Measurements from ENCODE around the gene C4orf46.
A peak's percentile ranks its signal among the peaks of the same experiment; 100 is the strongest.

C4orf46 gene

DNA sequence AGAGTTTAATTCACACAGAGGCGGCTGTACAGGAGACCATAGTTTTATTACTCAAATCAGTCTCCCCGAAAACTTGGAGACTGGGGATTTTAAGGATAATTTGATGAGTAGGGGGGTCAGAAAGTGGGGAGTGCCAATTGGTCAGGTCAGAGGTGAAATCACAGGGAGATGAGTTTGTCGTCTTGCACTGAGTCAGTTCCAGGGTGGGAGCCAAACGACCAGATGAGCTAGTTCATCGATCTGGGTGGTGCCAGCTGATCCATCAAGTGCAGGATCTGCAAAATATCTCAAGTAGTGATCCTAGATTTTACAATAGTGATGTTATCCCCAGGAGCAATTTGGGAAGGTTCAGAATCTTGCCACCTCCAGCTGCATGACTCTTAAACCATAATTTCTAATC lies 4.4 kb upstream of the C4orf46 start:
- Histone ChIP-seq H3K27me3 (ENCODE audit: insufficient read depth, low read length, poor library complexity, severe bottlenecking) (no peaks in the 10 kb centered on the region), H4K20me1 (ENCODE audit: insufficient read depth, low read length, poor library complexity, severe bottlenecking) (no peaks in the 10 kb centered on the region), H3K79me2 (ENCODE audit: insufficient read depth, low read length) (peaks cover 6% of the 10 kb centered on the region), H3K36me3 (ENCODE audit: insufficient read depth, low read length) (no peaks in the 10 kb centered on the region), H3K4me2 (ENCODE audit: low read depth, low read length, poor library complexity, severe bottlenecking) (no peak overlapping the region), H2AFZ (ENCODE audit: low read length) (no peak overlapping the region), H3K9me2 (replicated peaks; ENCODE audit: low read depth, low read length) (no peaks in the 10 kb centered on the region), H3K4me1 (ENCODE audit: insufficient read depth, low read length, poor library complexity, severe bottlenecking) (peaks cover 10% of the 10 kb centered on the region), H3K4me3 (ENCODE audit: low read length, poor library complexity, severe bottlenecking) (no peak overlapping the region), H3K9me3 (ENCODE audit: insufficient read depth, low read depth, low read length) (no peaks in the 10 kb centered on the region), H3F3A (ENCODE audit: low read depth) (no peaks in the 10 kb centered on the region), H3K9ac (ENCODE audit: low read depth, low read length, poor library complexity, severe bottlenecking) (no peak overlapping the region)
- TF ChIP-seq CTCF (conservative IDR thresholded peaks at IDR 0.05; ENCODE audit: low read length), result no peak
- no peak for TF ChIP-seq EZH2phosphoT487 (IDR thresholded peaks at IDR 0.05; ENCODE audit: borderline replicate concordance)

DNA sequence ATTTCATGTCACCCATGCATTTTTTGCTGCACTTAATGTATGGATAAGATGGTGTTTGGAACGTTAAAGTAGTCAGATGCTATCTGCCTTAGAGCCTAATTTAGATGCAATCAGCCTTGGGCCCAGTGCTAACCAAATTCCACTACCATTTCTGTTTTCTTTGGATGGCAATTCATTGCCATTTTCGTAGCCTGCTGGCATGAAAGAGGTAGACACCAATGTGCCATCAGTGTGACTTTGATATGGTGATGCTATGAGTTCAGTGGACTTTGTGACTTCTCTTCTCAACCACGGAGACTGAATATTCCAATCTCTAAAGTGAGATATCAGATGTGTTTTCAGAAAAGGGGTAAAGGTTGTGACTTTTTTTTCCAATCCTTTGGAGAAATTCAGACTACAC lies 1.9 kb upstream of the C4orf46 start:
- Histone ChIP-seq H3K79me2 (ENCODE audit: insufficient read depth, low read length) (peaks cover 30% of the 10 kb centered on the region), H3K9me3 (ENCODE audit: insufficient read depth, low read depth, low read length) (no peaks in the 10 kb centered on the region), H3K4me2 (ENCODE audit: low read depth, low read length, poor library complexity, severe bottlenecking) (peak overlapping the region; percentile 92), H3K9ac (ENCODE audit: low read depth, low read length, poor library complexity, severe bottlenecking) (no peak overlapping the region), H3F3A (ENCODE audit: low read depth) (no peaks in the 10 kb centered on the region; the same call in 1 of the 2 replicates), H3K4me1 (ENCODE audit: insufficient read depth, low read length, poor library complexity, severe bottlenecking) (peaks cover 23% of the 10 kb centered on the region), H4K20me1 (ENCODE audit: insufficient read depth, low read length, poor library complexity, severe bottlenecking) (peaks cover 20% of the 10 kb centered on the region), H3K4me3 (ENCODE audit: low read length, poor library complexity, severe bottlenecking) (no peak overlapping the region), H3K27me3 (ENCODE audit: insufficient read depth, low read length, poor library complexity, severe bottlenecking) (no peaks in the 10 kb centered on the region), H3K36me3 (ENCODE audit: insufficient read depth, low read length) (no peaks in the 10 kb centered on the region), H3K9me2 (replicated peaks; ENCODE audit: low read depth, low read length) (no peaks in the 10 kb centered on the region), H2AFZ (ENCODE audit: low read length) (no peak overlapping the region)
- TF ChIP-seq CTCF (conservative IDR thresholded peaks at IDR 0.05; ENCODE audit: low read length) (no peak), EZH2phosphoT487 (IDR thresholded peaks at IDR 0.05; ENCODE audit: borderline replicate concordance) (no peak)

DNA sequence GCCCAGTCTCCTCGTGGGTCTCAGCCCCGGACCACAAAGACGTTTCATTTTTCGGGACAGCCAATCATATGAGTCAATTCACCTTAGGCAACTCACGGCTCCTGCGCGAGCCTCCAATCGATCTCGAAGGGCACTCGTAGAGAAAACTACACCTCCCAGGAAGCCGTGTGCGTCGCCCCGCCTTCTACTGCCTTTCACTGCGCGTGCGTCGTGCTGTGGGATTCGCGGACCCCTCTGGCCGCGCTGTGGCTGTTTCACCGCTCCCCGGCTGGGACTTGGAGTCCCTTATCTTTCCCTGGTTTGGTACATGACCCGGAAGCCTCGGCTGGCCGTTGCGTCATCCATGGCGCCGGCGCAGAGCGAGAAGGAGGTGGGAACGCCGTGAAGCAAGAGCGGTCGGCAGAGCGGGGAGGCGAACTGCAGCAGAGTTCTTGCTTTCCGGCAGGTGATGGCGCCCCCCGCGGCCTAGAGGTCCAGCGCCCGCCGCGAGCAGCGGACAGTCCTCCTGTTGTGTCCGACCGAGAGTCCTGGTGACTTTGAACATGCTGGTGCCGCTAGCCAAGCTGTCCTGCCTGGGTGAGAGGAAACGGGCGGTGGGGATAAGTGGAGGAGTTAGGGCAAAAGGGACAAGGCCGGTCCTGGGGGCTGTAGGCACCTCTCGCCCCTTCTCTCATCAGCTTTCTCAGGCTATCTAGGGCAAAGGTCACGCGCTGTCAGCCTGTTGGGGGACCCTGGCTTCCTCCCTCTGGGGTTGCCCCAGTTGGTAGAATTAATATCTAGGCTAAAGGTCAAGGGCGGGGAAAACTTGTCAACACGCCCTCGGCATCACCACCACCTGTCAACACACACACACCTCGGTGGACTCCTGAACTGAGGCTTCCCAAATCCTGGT lies 474 bp upstream of the C4orf46 start, which contains the start of gene ETFDH:
Gene ETFDH, plus strand, starts transcription at position 382 of the 892 bp plus-strand sequence. Its CDS starts 161 bp downstream, at position 543.
- Histone ChIP-seq H3K9me3 (ENCODE audit: insufficient read depth, low read depth, low read length) (no peaks in the 10 kb centered on the region), H3F3A (ENCODE audit: low read depth) (no peaks in the 10 kb centered on the region; the same call in 1 of the 2 replicates), H3K4me2 (ENCODE audit: low read depth, low read length, poor library complexity, severe bottlenecking) (peak within 1 kb of the TSS; percentile 93), H3K9me2 (replicated peaks; ENCODE audit: low read depth, low read length) (no peaks in the 10 kb centered on the region), H3K79me2 (ENCODE audit: insufficient read depth, low read length) (peaks cover 45% of the 10 kb centered on the region), H3K36me3 (ENCODE audit: insufficient read depth, low read length) (no peaks in the 10 kb centered on the region), H3K9ac (ENCODE audit: low read depth, low read length, poor library complexity, severe bottlenecking) (peak within 1 kb of the TSS; percentile 92), H3K27me3 (ENCODE audit: insufficient read depth, low read length, poor library complexity, severe bottlenecking) (no peaks in the 10 kb centered on the region), H4K20me1 (ENCODE audit: insufficient read depth, low read length, poor library complexity, severe bottlenecking) (peaks cover 34% of the 10 kb centered on the region), H3K4me1 (ENCODE audit: insufficient read depth, low read length, poor library complexity, severe bottlenecking) (peaks cover 36% of the 10 kb centered on the region), H3K4me3 (ENCODE audit: low read length, poor library complexity, severe bottlenecking) (peak within 1 kb of the TSS; percentile 88), H2AFZ (ENCODE audit: low read length) (peak within 1 kb of the TSS; percentile 98)
- no peak for TF ChIP-seq EZH2phosphoT487 (IDR thresholded peaks at IDR 0.05; ENCODE audit: borderline replicate concordance)
- TF ChIP-seq CTCF (conservative IDR thresholded peaks at IDR 0.05; ENCODE audit: low read length), result peak; percentile 80

Measured in Loucy (cell line).